ENCODE results near the gene ERVK3-1.

DNA sequence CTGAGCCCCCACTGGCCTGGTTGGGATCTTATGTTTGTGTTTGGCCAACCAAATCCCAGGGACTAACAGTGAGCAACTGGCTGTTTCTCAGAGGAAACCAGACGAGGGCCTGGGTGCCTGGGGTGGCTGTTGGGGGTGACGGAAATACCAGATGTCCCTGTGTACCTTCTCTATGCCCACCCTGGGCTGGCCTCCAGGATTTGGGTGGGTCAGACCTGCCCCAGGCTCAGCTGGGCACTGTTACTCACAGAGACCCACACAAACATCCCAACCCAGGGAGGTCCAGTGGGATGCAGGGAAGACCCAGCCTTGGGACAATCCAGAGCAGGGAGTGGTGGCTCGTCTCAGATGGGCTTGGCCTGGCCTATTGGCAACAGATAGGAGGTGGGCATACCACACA is 30.5 kb downstream of the ERVK3-1 start:
- TF ChIP-seq, protein P1, sequence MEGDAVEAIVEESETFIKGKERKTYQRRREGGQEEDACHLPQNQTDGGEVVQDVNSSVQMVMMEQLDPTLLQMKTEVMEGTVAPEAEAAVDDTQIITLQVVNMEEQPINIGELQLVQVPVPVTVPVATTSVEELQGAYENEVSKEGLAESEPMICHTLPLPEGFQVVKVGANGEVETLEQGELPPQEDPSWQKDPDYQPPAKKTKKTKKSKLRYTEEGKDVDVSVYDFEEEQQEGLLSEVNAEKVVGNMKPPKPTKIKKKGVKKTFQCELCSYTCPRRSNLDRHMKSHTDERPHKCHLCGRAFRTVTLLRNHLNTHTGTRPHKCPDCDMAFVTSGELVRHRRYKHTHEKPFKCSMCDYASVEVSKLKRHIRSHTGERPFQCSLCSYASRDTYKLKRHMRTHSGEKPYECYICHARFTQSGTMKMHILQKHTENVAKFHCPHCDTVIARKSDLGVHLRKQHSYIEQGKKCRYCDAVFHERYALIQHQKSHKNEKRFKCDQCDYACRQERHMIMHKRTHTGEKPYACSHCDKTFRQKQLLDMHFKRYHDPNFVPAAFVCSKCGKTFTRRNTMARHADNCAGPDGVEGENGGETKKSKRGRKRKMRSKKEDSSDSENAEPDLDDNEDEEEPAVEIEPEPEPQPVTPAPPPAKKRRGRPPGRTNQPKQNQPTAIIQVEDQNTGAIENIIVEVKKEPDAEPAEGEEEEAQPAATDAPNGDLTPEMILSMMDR (IDR thresholded peaks at IDR 0.05), result no peak
- TF ChIP-seq POLR2AphosphoS5 (IDR thresholded peaks at IDR 0.05), result no peak
- no peak for TF ChIP-seq POLR2A (IDR thresholded peaks at IDR 0.05)

Measured in transverse colon (tissue), 4 donors.